Omental fat pad (tissue), 4 donors: ENCODE data around the gene ZNF394. TPM values are rescaled to one million over a fixed set of nuclear protein-coding genes. Genes with fewer than 3 reads are reported as not detected.

ENCODE experiments used
- ATAC-seq: fragments of 150-250 bp; one replicate; pipeline ENCODE4 v1.9.1; 2016; ENCODE audit warnings: mild to moderate bottlenecking, moderate library complexity; ENCODE audit not compliant: low FRiP score
- DNase-seq: peaks from one replicate; pipeline ENCODE4 v3.0.0-alpha.2; 2019; ENCODE audit warnings: low spot score
- total RNA-seq, 4 donors: library from RNA; depleted of rRNA; stranded (reverse); fragments of >200 nt; gene quantifications; one replicate each; pipeline ENCODE4 v1.1.0, GENCODE V29; 2016
- TF ChIP-seq, protein P1 (sequence below), 3 donors: fragments of 450-650 bp; IDR thresholded peaks; one replicate each; pipeline ENCODE4 v1.5.1; 2016 to 2017; ENCODE audit warnings: antibody characterized with exemption in 3 of 3, mild to moderate bottlenecking in 3 of 3, moderate library complexity in 2 of 3

ZNF394 gene
- total RNA-seq, 4 donors from 2014 or later: 23.7 to 46.7 (median 35.6) TPM

DNA sequence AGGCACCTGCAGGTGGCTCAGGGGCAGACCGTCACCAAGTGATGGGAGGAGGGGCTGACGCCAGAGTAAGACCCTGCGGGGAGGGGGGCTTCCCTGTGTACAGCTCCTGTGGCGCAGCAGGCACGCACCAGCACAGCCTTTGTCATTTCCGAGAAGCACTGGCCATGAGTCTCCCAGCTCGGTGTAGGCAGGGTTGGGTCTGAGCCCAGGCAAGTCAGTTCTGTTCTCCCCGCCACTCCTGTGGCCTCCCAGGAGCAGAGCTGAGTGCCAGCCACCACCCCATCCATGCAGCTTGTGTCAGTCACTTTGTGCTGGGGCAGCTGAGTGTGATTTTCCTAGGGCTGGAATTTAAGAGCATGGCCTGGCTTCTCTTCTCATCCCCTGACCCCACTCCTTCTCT is 48.1 kb downstream of the ZNF394 start:
- ATAC-seq (no peak), DNase-seq (no peak)
- TF ChIP-seq, protein P1, sequence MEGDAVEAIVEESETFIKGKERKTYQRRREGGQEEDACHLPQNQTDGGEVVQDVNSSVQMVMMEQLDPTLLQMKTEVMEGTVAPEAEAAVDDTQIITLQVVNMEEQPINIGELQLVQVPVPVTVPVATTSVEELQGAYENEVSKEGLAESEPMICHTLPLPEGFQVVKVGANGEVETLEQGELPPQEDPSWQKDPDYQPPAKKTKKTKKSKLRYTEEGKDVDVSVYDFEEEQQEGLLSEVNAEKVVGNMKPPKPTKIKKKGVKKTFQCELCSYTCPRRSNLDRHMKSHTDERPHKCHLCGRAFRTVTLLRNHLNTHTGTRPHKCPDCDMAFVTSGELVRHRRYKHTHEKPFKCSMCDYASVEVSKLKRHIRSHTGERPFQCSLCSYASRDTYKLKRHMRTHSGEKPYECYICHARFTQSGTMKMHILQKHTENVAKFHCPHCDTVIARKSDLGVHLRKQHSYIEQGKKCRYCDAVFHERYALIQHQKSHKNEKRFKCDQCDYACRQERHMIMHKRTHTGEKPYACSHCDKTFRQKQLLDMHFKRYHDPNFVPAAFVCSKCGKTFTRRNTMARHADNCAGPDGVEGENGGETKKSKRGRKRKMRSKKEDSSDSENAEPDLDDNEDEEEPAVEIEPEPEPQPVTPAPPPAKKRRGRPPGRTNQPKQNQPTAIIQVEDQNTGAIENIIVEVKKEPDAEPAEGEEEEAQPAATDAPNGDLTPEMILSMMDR (IDR thresholded peaks at IDR 0.05): no peak

DNA sequence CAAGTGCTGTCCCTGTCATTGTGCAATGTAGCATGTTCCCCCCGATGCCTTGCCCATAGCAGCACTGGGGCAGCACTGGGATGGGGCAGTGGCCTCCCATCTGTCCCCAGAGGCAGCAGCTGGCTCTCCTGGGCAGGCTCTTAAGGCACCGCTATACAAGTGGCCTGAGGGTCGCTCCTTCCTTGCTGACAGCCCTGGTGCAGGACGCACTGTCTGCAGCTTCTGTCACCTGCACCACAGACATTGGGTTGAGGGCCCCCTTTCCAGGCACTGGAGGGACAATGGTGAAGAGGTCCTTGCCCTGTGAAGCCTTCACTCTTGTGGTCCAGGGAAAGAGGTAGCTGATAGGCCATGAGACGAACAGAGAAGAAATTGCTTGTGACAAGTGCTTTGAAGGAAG is 50.8 kb downstream of the ZNF394 start:
- ATAC-seq (no peak), DNase-seq (no peak)

DNA sequence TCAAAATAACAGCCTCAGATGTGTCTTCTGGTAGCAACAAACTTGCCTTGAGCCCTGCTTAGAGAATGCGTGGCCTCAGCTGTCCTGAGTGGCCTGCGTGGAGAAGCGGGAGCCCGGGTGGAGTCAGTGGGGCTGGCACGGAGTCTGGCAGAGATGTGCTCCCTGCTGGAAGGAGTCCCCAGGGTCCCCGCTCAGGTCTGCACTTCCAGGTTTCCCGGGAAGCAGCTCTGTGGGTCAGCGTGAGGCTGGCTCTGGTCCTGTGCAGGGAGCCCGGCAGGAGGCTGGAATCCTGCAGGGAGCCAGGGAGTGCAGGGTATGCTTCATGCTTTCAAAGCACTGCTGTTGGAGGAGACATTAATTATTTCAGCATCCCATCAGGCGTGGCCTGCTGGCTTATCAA is 51.2 kb downstream of the ZNF394 start:
- DNase-seq: no peak
- TF ChIP-seq, protein P1 (IDR thresholded peaks at IDR 0.05): no peak
- ATAC-seq: no peak

More for the DNA sequence above, 50.8 kb downstream of the ZNF394 start:
- TF ChIP-seq, protein P1 (IDR thresholded peaks at IDR 0.05): no peak

DNA sequence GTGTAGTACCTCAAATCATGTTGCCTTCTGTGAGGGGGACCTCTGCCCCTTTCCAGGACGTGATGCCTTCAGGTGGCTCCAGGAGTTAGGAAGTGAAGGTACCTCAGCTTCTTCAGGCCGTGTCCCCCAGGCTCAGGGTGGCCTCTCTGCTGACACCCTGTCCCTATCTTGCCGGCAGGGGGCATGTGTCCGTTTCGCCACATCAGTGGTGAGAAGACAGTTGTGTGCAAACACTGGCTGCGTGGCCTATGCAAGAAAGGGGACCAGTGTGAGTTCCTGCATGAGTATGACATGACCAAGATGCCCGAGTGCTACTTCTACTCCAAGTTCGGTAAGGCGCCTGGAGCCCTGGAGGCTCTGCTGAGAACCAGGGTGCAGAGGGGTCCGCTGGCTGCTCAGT is 52.1 kb downstream of the ZNF394 start:
- TF ChIP-seq, protein P1 (IDR thresholded peaks at IDR 0.05): no peak
- ATAC-seq: no peak

DNA sequence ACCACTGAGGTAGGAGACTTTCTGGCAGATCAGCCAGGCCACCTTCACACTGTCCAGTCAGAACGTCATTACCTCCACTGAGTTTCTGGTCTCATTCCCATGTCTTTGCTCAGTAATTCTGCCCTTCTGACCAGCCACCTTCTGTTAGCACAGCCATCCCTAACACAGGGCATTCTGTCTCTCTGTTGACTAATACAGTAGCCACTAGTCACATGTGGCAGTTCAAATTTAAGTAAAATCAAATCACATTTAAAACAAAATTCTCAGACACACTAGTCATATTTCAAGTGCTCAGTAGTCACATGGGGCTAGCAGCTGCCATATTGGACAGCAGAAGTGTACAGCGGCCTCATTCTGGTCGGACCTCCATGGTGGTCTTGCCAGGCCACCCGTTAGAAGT is 54.0 kb downstream of the ZNF394 start:
- TF ChIP-seq, protein P1 (IDR thresholded peaks at IDR 0.05): no peak
- DNase-seq (no peak), ATAC-seq (no peak)

More for the DNA sequence above, 52.1 kb downstream of the ZNF394 start:
- no peak for DNase-seq

Other genes with a start within 250 kb of the ZNF394 start
- gene MYH16, start 227.4 kb downstream of the ZNF394 start, total RNA-seq: not detected
- gene ARPC1A, start 174.4 kb downstream of the ZNF394 start, total RNA-seq: 100 to 1,000 TPM; 103 to 137 (median 124) TPM
- 100 to 1,000 TPM; 221 to 387 (median 302) TPM for gene ARPC1B, start 125.6 kb downstream of the ZNF394 start, total RNA-seq
- 10 to 100 TPM; 41.9 to 70.2 (median 54.7) TPM for gene PDAP1, start 91.7 kb downstream of the ZNF394 start, total RNA-seq
- gene BUD31, start 91.3 kb downstream of the ZNF394 start, total RNA-seq: 10 to 100 TPM; 52.9 to 68.3 (median 64.8) TPM
- 1 to 10 TPM; 3.5 to 9.5 (median 5.4) TPM for gene PTCD1, start 61.5 kb downstream of the ZNF394 start, total RNA-seq
- 10 to 100 TPM; 24.3 to 49.0 (median 30.1) TPM for gene CPSF4, start 61.3 kb downstream of the ZNF394 start, total RNA-seq
- 1,000 to 10,000 TPM in 2 of 4 donors, 100 to 1,000 TPM in 2; 572 to 1,317 (median 943) TPM for gene ATP5MF, start 34.1 kb downstream of the ZNF394 start, total RNA-seq
- gene ZNF789, start 27.4 kb downstream of the ZNF394 start, total RNA-seq: 10 to 100 TPM in 1 of 4 donors, 1 to 10 TPM in 3; 3.4 to 11.5 (median 7.1) TPM
- gene ZKSCAN5, start 4.4 kb upstream of the ZNF394 start, total RNA-seq: 10 to 100 TPM in 1 of 4 donors, 1 to 10 TPM in 3; 6.1 to 10.2 (median 7.8) TPM
- 1 to 10 TPM; 2.8 to 5.8 (median 3.3) TPM for gene FAM200A, start 51.8 kb upstream of the ZNF394 start, total RNA-seq
- gene ZNF655, start 58.4 kb upstream of the ZNF394 start, total RNA-seq: 100 to 1,000 TPM; 104 to 164 (median 109) TPM
- gene TMEM225B, start 98.0 kb upstream of the ZNF394 start, total RNA-seq: 1 to 10 TPM in 1 of 4 donors, under 1 TPM in 3; 0.82 to 1.8 (median 0.89) TPM
- gene ZSCAN25, start 116.7 kb upstream of the ZNF394 start, total RNA-seq: 10 to 100 TPM in 3 of 4 donors, 1 to 10 TPM in 1; 9.1 to 21.0 (median 15.0) TPM
- gene CYP3A5, start 179.7 kb upstream of the ZNF394 start, total RNA-seq: 10 to 100 TPM in 2 of 4 donors, 1 to 10 TPM in 2; 6.2 to 92.0 (median 13.8) TPM
- gene CYP3A7, start 234.9 kb upstream of the ZNF394 start, total RNA-seq: 1 to 10 TPM in 1 of 4 donors, under 1 TPM in 2, not detected in 1; 0.56 to 2.8 (median 0.60) TPM